BE2C (cell line): Measurements from ENCODE around the gene DNAJB11.
"Not testable (repeated sequence)": the region's sequence is repeated elsewhere in the genome, so short reads cannot be mapped to it uniquely, and the experiment has no call there.

Experiments used
- DNase-seq: peaks from one replicate; pipeline ENCODE4 v3.0.0-alpha.2; 2020
- H3K27me3 ChIP-seq: fragments of 250-450 bp; sonication (Bioruptor Pico); 2 replicates; pipeline ENCODE4 v1.5.1; 2020; ENCODE audit warnings: mild to moderate bottlenecking
- H3K36me3 ChIP-seq: fragments of 250-450 bp; sonication (Bioruptor Pico); 2 replicates; pipeline ENCODE4 v1.5.1; 2020; ENCODE audit warnings: mild to moderate bottlenecking
- H3K4me1 ChIP-seq: fragments of 250-450 bp; sonication (Bioruptor Pico); 2 replicates; pipeline ENCODE4 v1.5.1; 2020
- H3K4me3 ChIP-seq: 2 replicates; pipeline ENCODE4 v1.5.1; 2011; ENCODE audit warnings: low read depth, low read length
- H3K9me3 ChIP-seq: fragments of 250-450 bp; sonication (Bioruptor Pico); 2 replicates; pipeline ENCODE4 v1.5.1; 2020
- TF ChIP-seq, protein P1 (sequence below): IDR thresholded peaks from 2 replicates; pipeline ENCODE4 v1.5.1; 2012; ENCODE audit warnings: mild to moderate bottlenecking, low read depth, low read length

The DNAJB11 gene

GRCh38 chr3:186567072-186567921 lies 3.2 kb upstream of the DNAJB11 start, which contains the start of gene TBCCD1:
TSS of gene TBCCD1 (minus strand) at chr3:186567339. CDS start at chr3:186564329, 3,010 bp downstream.
- H3K4me3 ChIP-seq: peak within 1 kb of the TSS; percentile 83
- peak; percentile 91 for DNase-seq
- peaks cover 3% of the 10 kb centered on the region for H3K36me3 ChIP-seq
- no peaks in the 10 kb centered on the region for H3K9me3 ChIP-seq
- H3K27me3 ChIP-seq: no peaks in the 10 kb centered on the region
- no peaks in the 10 kb centered on the region for H3K4me1 ChIP-seq
- TF ChIP-seq, protein P1, sequence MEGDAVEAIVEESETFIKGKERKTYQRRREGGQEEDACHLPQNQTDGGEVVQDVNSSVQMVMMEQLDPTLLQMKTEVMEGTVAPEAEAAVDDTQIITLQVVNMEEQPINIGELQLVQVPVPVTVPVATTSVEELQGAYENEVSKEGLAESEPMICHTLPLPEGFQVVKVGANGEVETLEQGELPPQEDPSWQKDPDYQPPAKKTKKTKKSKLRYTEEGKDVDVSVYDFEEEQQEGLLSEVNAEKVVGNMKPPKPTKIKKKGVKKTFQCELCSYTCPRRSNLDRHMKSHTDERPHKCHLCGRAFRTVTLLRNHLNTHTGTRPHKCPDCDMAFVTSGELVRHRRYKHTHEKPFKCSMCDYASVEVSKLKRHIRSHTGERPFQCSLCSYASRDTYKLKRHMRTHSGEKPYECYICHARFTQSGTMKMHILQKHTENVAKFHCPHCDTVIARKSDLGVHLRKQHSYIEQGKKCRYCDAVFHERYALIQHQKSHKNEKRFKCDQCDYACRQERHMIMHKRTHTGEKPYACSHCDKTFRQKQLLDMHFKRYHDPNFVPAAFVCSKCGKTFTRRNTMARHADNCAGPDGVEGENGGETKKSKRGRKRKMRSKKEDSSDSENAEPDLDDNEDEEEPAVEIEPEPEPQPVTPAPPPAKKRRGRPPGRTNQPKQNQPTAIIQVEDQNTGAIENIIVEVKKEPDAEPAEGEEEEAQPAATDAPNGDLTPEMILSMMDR: no peak

GRCh38 chr3:186569361-186569760 lies 1.2 kb upstream of the DNAJB11 start:
- H3K4me3 ChIP-seq: peak overlapping the region; percentile 92
- H3K36me3 ChIP-seq: peaks cover 17% of the 10 kb centered on the region
- H3K9me3 ChIP-seq, H3K4me1 ChIP-seq, DNase-seq, H3K27me3 ChIP-seq: not testable (repeated sequence)

DNA sequence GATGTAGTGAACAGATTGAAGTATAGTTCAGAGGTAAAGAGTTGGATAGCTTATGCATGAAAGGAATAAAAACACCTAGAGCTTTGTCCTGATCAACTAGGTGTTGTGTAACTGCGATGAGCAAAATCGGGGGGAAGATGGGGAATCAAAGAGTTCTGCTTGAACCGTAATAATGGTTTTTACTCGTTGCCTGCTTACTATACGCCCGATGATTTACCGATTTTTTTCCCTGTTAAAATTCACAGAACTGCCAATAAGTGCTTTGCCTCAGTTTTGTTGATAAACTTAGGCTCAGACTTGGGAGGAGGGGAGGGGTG lies 783 bp upstream of the DNAJB11 start:
- TF ChIP-seq, protein P1: no peak
- Histone ChIP-seq H3K27me3 (no peaks in the 10 kb centered on the region), H3K36me3 (peaks cover 17% of the 10 kb centered on the region), H3K4me1 (no peaks in the 10 kb centered on the region), H3K4me3 (peak overlapping the region; percentile 92), H3K9me3 (no peaks in the 10 kb centered on the region)
- DNase-seq: no peak

- peaks cover 29% of the 10 kb centered on the region for H3K36me3 ChIP-seq
- TF ChIP-seq, protein P1: no peak
- no peaks in the 10 kb centered on the region for H3K9me3 ChIP-seq
- H3K4me3 ChIP-seq: peak overlapping the region; percentile 89
- no peak for DNase-seq
- no peaks in the 10 kb centered on the region for H3K4me1 ChIP-seq
- H3K27me3 ChIP-seq: no peaks in the 10 kb centered on the region
Measured at GRCh38 chr3:186570941-186571643, 572 bp downstream of the DNAJB11 start.

DNA sequence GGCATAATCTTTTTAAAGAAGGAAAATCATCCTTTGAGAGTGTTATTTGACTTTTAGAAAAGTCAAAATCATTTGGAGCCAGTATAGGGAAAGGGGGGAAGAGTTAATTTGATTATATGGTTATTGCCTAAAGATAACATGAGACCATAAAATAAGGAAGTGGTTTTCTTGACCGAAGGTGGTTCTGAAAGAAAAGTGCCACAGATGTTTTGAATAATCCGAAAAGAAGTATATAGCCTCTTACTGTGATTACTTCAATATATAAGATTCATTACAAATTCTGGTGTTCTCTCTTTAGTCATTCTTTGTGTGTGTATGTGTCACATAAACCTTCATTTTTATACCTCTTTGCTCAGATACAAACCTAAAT lies 1.1 kb downstream of the DNAJB11 start:
- DNase-seq: no peak
- peaks cover 35% of the 10 kb centered on the region for H3K36me3 ChIP-seq

DNA sequence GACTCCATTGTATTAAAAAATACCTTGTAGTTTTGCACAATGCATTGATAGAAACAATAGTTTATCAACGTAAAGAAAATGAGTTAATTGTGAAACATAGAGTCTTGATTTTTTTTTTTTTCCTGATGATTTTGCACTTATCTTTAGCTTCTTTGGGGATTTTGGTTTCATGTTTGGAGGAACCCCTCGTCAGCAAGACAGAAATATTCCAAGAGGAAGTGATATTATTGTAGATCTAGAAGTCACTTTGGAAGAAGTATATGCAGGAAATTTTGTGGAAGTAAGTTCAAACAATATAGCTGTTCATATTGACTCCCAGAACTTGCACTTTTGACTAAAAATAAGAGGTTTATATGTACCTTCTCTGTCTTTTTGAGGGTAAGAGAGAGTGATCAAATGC lies 7.0 kb downstream of the DNAJB11 start:
- no peak overlapping the region for H3K4me3 ChIP-seq
- H3K27me3 ChIP-seq: no peaks in the 10 kb centered on the region
- no peaks in the 10 kb centered on the region for H3K4me1 ChIP-seq
- peaks cover 79% of the 10 kb centered on the region for H3K36me3 ChIP-seq
- no peaks in the 10 kb centered on the region for H3K9me3 ChIP-seq
- no peak for DNase-seq
- TF ChIP-seq, protein P1: no peak

More for the DNA sequence above, 1.1 kb downstream of the DNAJB11 start:
- no peaks in the 10 kb centered on the region for H3K4me1 ChIP-seq
- H3K27me3 ChIP-seq: no peaks in the 10 kb centered on the region
- peak overlapping the region; percentile 89 for H3K4me3 ChIP-seq
- TF ChIP-seq, protein P1: no peak
- H3K9me3 ChIP-seq: no peaks in the 10 kb centered on the region
